ENCODE measurements around the gene EDAR.

DNA sequence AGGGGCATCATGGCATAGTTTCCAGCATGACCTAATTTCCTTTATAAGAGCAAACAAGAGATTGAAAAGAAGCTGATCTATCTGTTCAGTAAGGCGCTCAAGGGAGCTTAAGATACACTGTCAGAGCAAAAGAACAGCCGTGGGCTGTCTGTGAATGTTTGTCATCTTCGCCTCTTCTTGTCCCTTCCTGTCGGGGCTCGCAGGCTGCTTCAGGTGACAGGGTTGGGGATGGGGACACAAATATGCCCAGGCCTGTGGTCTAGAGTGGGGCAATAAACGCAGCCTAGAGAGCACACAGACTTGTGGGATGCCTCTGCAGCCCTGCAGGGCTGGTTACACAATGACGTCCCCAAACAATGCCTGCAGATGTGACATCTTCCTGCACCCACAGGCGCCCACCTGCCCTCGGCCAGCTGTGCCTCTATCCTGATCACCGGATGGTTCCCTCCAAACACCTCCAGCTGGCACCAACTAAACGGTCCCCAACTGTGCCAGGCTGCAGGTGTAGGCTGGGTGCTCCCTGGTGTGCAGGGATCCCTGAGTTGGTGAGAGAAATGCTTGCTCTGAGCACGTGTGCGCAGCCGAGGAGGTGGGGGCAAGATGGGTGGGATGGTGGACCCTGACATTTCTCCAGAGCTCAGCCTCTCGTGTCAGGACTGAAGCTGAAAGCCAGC, 72.8 kb downstream of the EDAR start:
- no peak for TF ChIP-seq EZH2 (IDR thresholded peaks at IDR 0.05)
- no peak for TF ChIP-seq POLR2AphosphoS5 (IDR thresholded peaks at IDR 0.05; ENCODE audit: borderline replicate concordance, low read depth, low read length)
- no peak for TF ChIP-seq FOXP2 (optimal IDR thresholded peaks at IDR 0.05; ENCODE audit: control extremely low read depth, extremely low read length, insufficient read depth)

Measured in SK-N-MC (cell line).